Mesodermal cell (in vitro differentiated cells): ENCODE results near the gene KCNJ6.
"Not testable (repeated sequence)": the region's sequence is repeated elsewhere in the genome, so short reads cannot be mapped to it uniquely, and the experiment has no call there.

Experiments
- H3K27ac ChIP-seq: 2 replicates; pipeline ENCODE4 v1.7.0; 2013; ENCODE audit warnings: mild to moderate bottlenecking, low read depth, low read length, moderate library complexity; ENCODE audit not compliant: severe bottlenecking
- H3K36me3 ChIP-seq: 2 replicates; pipeline ENCODE4 v1.7.1; 2013; ENCODE audit warnings: mild to moderate bottlenecking, low read length, moderate library complexity; ENCODE audit not compliant: control insufficient read depth, insufficient read depth
- H3K4me1 ChIP-seq: one replicate; pipeline ENCODE4 v1.7.1; 2013; ENCODE audit warnings: mild to moderate bottlenecking, low read length; ENCODE audit not compliant: insufficient read depth, control insufficient read depth, poor library complexity, severe bottlenecking
- H3K4me3 ChIP-seq: 2 replicates; pipeline ENCODE4 v1.7.0; 2013; ENCODE audit warnings: low read length, control low read depth, mild to moderate bottlenecking; ENCODE audit not compliant: insufficient read depth, poor library complexity, severe bottlenecking; ENCODE audit errors: extremely low read depth
- H3K9me3 ChIP-seq: 2 replicates; pipeline ENCODE4 v1.7.1; 2013; ENCODE audit warnings: mild to moderate bottlenecking, low read length, moderate library complexity; ENCODE audit not compliant: control insufficient read depth
- WGBS, 2 experiments: methylation state at CpG; one replicate each; pipeline ENCODE4 v1.1.5; 2013; ENCODE audit warnings: missing lambda C conversion rate in 2 of 2; ENCODE audit not compliant: insufficient coverage in 2 of 2; 5-methylcytosine and 5-hydroxymethylcytosine counted together

Gene KCNJ6

GRCh38 chr21:37662227-37662626 is 254.0 kb downstream of the KCNJ6 start:
- H3K36me3 ChIP-seq, H3K9me3 ChIP-seq, H3K27ac ChIP-seq, H3K4me3 ChIP-seq, H3K4me1 ChIP-seq: not testable (repeated sequence)
- WGBS, 2 experiments: no CpG with 5 or more reads among the region's 1 CpG

DNA sequence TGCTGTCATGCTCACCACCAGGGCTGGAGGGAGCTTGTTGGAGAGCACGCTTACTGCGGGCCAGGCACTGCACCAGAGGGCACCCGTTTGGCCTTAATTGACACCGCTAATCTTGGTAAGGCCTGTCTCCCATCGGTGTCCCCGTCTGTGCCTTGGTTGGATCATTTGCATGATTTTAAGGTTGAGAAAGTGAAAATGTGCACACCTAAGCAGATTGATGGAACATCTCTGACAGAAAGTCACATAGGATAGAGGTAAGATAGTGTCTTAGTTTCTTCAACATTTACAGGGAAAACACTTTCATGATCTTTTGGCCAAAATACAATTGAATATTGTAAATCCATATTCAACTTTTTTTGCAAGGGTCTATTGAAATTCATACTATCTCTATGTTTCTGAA is 255.5 kb downstream of the KCNJ6 start:
- 95 to 97% methylated on average over 6 of the region's 6 CpGs for WGBS, 2 experiments
- H3K4me3 ChIP-seq: no peak overlapping the region

GRCh38 chr21:37659874-37660273 is 256.4 kb downstream of the KCNJ6 start:
- Histone ChIP-seq H3K4me1 (no peaks in the 10 kb centered on the region), H3K27ac (no peak overlapping the region)

More for the DNA sequence above, 255.5 kb downstream of the KCNJ6 start:
- H3K36me3 ChIP-seq: no peaks in the 10 kb centered on the region
- no peaks in the 10 kb centered on the region for H3K4me1 ChIP-seq
- H3K9me3 ChIP-seq: no peaks in the 10 kb centered on the region
- H3K27ac ChIP-seq: no peak overlapping the region

DNA sequence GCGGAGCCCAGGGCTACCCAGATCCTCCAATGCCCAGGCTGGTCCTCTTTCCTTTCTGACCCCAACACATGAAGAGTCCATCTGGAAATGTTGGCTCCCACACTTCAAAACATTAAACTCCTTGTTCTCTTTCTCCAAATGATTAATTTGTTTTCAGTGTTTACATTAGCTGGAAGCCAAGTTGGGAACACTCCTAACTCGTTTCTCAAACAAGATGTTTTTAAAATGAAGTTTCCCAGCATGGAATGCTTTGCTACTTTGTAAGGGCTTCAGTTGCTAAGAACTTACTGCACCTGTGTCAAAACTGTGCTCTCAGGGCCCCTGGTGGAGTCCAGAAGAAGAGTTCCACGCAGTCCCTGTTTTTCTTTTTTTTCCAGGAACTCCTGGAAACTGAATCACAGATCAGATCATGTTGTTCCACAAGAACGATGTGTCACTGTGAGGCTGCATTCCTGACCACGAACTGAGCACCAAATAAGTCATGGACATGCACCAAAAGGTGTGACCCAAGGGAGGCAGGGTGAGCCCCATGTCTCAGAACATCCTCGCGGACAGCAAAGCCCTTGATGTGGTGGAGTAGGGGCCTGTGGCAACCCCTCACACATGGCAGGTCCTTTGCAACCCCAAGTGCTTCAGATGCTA is 257.3 kb downstream of the KCNJ6 start:
- Histone ChIP-seq H3K9me3 (no peaks in the 10 kb centered on the region), H3K4me3 (no peak overlapping the region), H3K27ac (no peak overlapping the region), H3K36me3 (no peaks in the 10 kb centered on the region), H3K4me1 (no peaks in the 10 kb centered on the region)
- WGBS, 2 experiments: 87% methylated on average over 5 of the region's 7 CpGs

More at GRCh38 chr21:37659874-37660273, 256.4 kb downstream of the KCNJ6 start:
- H3K4me3 ChIP-seq: no peak overlapping the region
- no peaks in the 10 kb centered on the region for H3K36me3 ChIP-seq
- H3K9me3 ChIP-seq: no peaks in the 10 kb centered on the region
- WGBS, 2 experiments: 100% methylated on average over 1 of the region's 1 CpG

GRCh38 chr21:37658121-37658816 is 258.0 kb downstream of the KCNJ6 start:
- no peak overlapping the region for H3K4me3 ChIP-seq
- no peaks in the 10 kb centered on the region for H3K36me3 ChIP-seq
- H3K4me1 ChIP-seq: no peaks in the 10 kb centered on the region
- 86 to 91% methylated on average over 7 to 9 of the region's 10 CpGs for WGBS, 2 experiments
- no peak overlapping the region for H3K27ac ChIP-seq
- H3K9me3 ChIP-seq: no peaks in the 10 kb centered on the region

GRCh38 chr21:37656899-37657298 is 259.4 kb downstream of the KCNJ6 start:
- 90 to 92% methylated on average over 3 to 4 of the region's 5 CpGs for WGBS, 2 experiments
- H3K9me3 ChIP-seq: no peaks in the 10 kb centered on the region
- no peak overlapping the region for H3K27ac ChIP-seq
- no peaks in the 10 kb centered on the region for H3K4me1 ChIP-seq
- no peak overlapping the region for H3K4me3 ChIP-seq
- H3K36me3 ChIP-seq: no peaks in the 10 kb centered on the region

GRCh38 chr21:37655611-37656300 is 260.5 kb downstream of the KCNJ6 start:
- Histone ChIP-seq H3K4me1 (no peaks in the 10 kb centered on the region), H3K4me3 (no peak overlapping the region), H3K27ac (no peak overlapping the region), H3K9me3 (no peaks in the 10 kb centered on the region), H3K36me3 (no peaks in the 10 kb centered on the region)
- WGBS, 2 experiments: 95 to 98% methylated on average over 5 of the region's 6 CpGs

DNA sequence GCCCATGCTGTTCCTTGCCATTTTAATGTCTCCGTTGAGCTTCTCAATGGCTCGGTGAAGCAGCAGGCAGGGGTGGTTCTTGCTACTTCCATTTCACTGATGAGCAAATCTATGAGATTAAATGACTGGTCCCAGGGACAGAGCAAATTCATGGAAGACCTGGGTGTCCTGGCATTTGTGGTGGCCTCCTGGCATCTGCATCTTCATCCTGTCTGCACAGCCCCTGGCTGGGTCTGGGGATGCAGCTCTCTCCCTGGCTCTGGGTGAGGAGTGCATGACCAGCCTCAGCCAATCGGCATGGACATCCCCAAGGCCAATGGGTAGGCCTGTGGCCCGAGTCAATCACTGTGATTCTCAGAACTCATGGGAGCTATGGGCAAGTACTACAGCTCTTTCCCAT is 261.7 kb downstream of the KCNJ6 start:
- 83 to 98% methylated on average over 4 of the region's 4 CpGs for WGBS, 2 experiments
- H3K27ac ChIP-seq: no peak overlapping the region
- no peaks in the 10 kb centered on the region for H3K36me3 ChIP-seq
- no peaks in the 10 kb centered on the region for H3K4me1 ChIP-seq
- H3K4me3 ChIP-seq: no peak overlapping the region
- H3K9me3 ChIP-seq: no peaks in the 10 kb centered on the region

DNA sequence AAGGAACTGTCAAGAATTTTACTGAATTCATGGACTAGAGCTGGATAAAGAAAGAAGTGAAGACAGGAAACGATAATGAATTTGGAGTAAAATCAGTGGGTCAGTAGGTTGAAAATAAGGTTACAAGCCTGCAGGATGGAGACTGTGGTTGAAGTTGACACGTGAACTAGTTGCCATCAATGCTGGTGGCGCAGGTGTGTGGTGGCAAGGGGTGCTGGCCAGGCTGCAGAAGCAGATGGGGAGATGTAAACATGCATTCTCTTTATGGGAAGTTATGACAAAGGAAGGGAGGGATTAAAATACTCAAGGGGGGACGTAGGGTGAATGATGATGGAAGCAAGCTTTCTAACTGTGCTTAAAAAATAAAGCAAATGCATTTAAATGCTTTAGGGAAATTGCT is 263.1 kb downstream of the KCNJ6 start:
- no peaks in the 10 kb centered on the region for H3K4me1 ChIP-seq
- no peak overlapping the region for H3K27ac ChIP-seq
- no peak overlapping the region for H3K4me3 ChIP-seq
- WGBS, 2 experiments: 86 to 94% methylated on average over 3 to 4 of the region's 4 CpGs
- H3K36me3 ChIP-seq: no peaks in the 10 kb centered on the region
- no peaks in the 10 kb centered on the region for H3K9me3 ChIP-seq

DNA sequence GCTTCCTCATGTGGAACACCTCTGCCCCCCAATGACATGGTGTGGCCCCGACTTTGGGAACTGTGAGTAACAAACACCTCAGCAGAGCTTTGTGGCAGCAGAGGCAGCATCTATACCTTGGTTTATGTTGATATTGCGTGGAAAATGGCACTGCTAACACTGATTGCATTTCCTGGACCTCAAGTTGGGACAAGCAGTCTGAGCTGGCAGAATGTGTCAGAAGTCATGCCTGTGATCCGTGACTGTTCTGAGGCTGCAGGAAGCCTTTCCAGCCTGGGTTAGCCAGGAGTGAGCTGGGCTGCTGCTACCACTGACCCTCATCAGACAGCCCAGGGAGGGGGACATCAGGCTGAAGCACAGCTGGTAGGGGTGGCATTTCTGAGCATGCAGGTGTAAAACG is 268.5 kb downstream of the KCNJ6 start:
- Histone ChIP-seq H3K27ac (no peak overlapping the region), H3K4me3 (no peak overlapping the region), H3K9me3 (no peaks in the 10 kb centered on the region), H3K4me1 (no peaks in the 10 kb centered on the region), H3K36me3 (no peaks in the 10 kb centered on the region)
- WGBS, 2 experiments: 91 to 96% methylated on average over 3 to 4 of the region's 4 CpGs

- H3K4me1 ChIP-seq, H3K9me3 ChIP-seq, H3K36me3 ChIP-seq, H3K27ac ChIP-seq, H3K4me3 ChIP-seq: not testable (repeated sequence)
- 91 to 92% methylated on average over 8 to 10 of the region's 12 CpGs for WGBS, 2 experiments
These were observed 269.5 kb downstream of the KCNJ6 start for GRCh38 chr21:37646761-37647160.
